HG03159 (cell line): Measurements from ENCODE around the gene TBC1D26.
"Not testable (repeated sequence)": the region's sequence is repeated elsewhere in the genome, so short reads cannot be mapped to it uniquely, and the experiment has no call there.

ENCODE experiments used
- ATAC-seq: cut with Tn5 transposase; IDR thresholded peaks from one replicate; pipeline ENCODE4 v1.9.1; 2021; ENCODE audit warnings: mild to moderate bottlenecking, moderate library complexity; ENCODE audit not compliant: unreplicated experiment

The TBC1D26 gene

GRCh38 chr17:15742921-15743320 lies 10.8 kb downstream of the TBC1D26 start:
- no peak for ATAC-seq

GRCh38 chr17:15744074-15744676 lies 12.1 kb downstream of the TBC1D26 start:
- ATAC-seq, result no peak

GRCh38 chr17:15744885-15745284 lies 12.8 kb downstream of the TBC1D26 start:
- ATAC-seq, result no peak

- ATAC-seq, result not testable (repeated sequence)
Observed at GRCh38 chr17:15749403-15749802, 17.3 kb downstream of the TBC1D26 start.

GRCh38 chr17:15768865-15769533 lies 36.9 kb downstream of the TBC1D26 start:
- not testable (repeated sequence) for ATAC-seq

- not testable (repeated sequence) for ATAC-seq
Observed at GRCh38 chr17:15770679-15771078, 38.6 kb downstream of the TBC1D26 start.

GRCh38 chr17:15776871-15777270 lies 44.8 kb downstream of the TBC1D26 start:
- no peak for ATAC-seq

GRCh38 chr17:15777297-15777696 lies 45.2 kb downstream of the TBC1D26 start:
- no peak for ATAC-seq

GRCh38 chr17:15777717-15778116 lies 45.6 kb downstream of the TBC1D26 start:
- no peak for ATAC-seq

- ATAC-seq, result no peak
Observed at GRCh38 chr17:15779119-15779518, 47.0 kb downstream of the TBC1D26 start.

GRCh38 chr17:15780188-15780587 lies 48.1 kb downstream of the TBC1D26 start:
- no peak for ATAC-seq

- no peak for ATAC-seq
Observed at GRCh38 chr17:15782866-15783265, 50.8 kb downstream of the TBC1D26 start.

GRCh38 chr17:15783461-15783860 lies 51.4 kb downstream of the TBC1D26 start:
- ATAC-seq, result no peak

- not testable (repeated sequence) for ATAC-seq
Observed at GRCh38 chr17:15784351-15784750, 52.3 kb downstream of the TBC1D26 start.

GRCh38 chr17:15787363-15788075 lies 55.4 kb downstream of the TBC1D26 start:
- not testable (repeated sequence) for ATAC-seq

GRCh38 chr17:15788365-15788764 lies 56.3 kb downstream of the TBC1D26 start:
- ATAC-seq, result not testable (repeated sequence)
